ENCODE data around the gene VANGL2.
"Not testable (repeated sequence)": the region's sequence is repeated elsewhere in the genome, so short reads cannot be mapped to it uniquely, and the experiment has no call there.

VANGL2 gene

DNA sequence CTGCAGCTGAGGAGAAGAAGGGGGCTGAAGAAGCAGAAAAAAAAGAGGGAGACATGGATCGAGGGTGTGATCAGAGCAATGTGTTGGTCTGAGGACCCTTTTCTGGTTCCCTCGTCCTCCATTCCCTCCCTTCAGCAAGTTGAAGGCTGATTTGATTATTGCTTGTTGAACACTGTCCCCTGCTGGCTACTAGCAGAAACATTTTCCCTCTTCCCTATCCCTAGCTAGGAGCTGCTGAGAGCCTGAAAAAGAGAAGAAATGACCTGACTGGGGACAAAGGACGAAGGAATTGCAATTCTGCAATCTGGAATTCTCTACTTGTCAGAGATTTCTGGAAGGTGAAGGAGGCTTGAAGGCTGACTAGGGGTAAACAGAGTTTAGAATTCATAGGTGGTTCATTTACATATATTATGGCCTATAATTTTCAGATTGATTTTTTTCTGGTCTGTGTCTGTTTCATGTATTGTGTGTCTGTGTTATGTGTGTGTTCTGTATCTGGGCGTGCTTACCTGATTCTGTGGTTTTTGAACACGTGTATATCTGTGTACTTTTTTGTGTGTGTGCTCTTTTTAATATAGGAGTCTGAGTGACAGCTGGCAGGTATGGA is 23.7 kb upstream of the VANGL2 start:
- Histone ChIP-seq H3K9me3 (ENCODE audit: severe bottlenecking) (no peaks in the 10 kb centered on the region), H3K27me3 (ENCODE audit: insufficient read depth, low read depth, severe bottlenecking) (no peaks in the 10 kb centered on the region), H3K27ac (peak overlapping the region; percentile 87), H3K36me3 (no peaks in the 10 kb centered on the region), H3K4me3 (ENCODE audit: low read depth, low read length) (no peak overlapping the region)
- peak; percentile 79 for DNase-seq
- TF ChIP-seq, protein P1, sequence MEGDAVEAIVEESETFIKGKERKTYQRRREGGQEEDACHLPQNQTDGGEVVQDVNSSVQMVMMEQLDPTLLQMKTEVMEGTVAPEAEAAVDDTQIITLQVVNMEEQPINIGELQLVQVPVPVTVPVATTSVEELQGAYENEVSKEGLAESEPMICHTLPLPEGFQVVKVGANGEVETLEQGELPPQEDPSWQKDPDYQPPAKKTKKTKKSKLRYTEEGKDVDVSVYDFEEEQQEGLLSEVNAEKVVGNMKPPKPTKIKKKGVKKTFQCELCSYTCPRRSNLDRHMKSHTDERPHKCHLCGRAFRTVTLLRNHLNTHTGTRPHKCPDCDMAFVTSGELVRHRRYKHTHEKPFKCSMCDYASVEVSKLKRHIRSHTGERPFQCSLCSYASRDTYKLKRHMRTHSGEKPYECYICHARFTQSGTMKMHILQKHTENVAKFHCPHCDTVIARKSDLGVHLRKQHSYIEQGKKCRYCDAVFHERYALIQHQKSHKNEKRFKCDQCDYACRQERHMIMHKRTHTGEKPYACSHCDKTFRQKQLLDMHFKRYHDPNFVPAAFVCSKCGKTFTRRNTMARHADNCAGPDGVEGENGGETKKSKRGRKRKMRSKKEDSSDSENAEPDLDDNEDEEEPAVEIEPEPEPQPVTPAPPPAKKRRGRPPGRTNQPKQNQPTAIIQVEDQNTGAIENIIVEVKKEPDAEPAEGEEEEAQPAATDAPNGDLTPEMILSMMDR (IDR thresholded peaks at IDR 0.05; ENCODE audit: low read depth, low read length) = peak; percentile 99

DNA sequence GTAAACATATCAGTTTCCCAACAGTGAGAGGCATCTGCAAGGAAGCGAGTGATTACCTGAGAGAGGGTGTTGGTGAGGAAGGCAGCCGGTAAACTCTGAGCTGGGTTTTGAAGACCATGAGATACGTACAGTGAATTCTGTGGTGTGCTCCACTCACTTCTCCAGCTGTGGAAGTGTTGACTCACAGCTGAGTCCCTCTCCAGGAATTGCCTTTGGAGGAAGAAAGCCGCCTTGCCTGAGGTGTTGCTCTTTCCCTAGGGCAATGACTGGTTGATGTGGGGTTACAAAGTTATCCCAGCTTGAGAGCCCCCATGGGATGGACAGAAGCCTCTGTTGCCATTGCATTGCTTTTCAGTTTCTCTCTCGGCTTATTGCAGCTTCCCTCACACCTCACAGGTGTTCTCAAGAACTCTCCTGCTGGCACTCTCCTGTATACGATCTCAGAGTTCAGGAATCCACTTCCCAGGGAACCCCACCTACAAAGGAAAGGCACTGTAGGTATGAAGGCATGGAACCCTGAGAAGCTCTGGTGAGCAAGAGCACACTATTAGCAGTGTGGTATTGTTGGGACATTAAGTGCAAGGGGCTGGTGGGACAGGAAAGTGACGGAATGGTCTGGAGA is 22.7 kb upstream of the VANGL2 start:
- Histone ChIP-seq H3K36me3 (no peaks in the 10 kb centered on the region), H3K9me3 (ENCODE audit: severe bottlenecking) (no peaks in the 10 kb centered on the region), H3K4me3 (ENCODE audit: low read depth, low read length) (no peak overlapping the region), H3K27me3 (ENCODE audit: insufficient read depth, low read depth, severe bottlenecking) (no peaks in the 10 kb centered on the region), H3K27ac (no peak overlapping the region)
- DNase-seq = no peak
- TF ChIP-seq, protein P1 (IDR thresholded peaks at IDR 0.05; ENCODE audit: low read depth, low read length) = no peak

DNA sequence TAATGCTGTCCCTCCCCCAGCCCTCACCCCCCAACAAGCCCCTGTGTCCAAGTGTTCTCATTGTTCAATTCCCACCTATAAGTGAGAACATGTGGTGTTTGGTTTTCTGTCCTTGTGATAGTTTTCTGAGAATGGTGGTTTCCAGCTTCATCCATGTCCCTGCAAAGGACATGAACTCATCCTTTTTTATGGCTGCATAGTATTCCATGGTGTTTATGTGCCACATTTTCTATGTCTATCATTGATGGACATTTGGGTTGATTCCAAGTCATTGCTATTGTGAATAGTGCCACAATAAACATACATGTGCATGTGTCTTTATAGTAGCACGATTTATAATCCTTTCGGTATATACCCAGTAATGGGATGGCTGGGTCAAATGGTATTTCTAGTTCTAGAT is 15.6 kb upstream of the VANGL2 start:
- not testable (repeated sequence) for H3K4me3 ChIP-seq (ENCODE audit: low read depth, low read length); H3K27me3 ChIP-seq (ENCODE audit: insufficient read depth, low read depth, severe bottlenecking); H3K9me3 ChIP-seq (ENCODE audit: severe bottlenecking); H3K36me3 ChIP-seq; H3K27ac ChIP-seq; DNase-seq

DNA sequence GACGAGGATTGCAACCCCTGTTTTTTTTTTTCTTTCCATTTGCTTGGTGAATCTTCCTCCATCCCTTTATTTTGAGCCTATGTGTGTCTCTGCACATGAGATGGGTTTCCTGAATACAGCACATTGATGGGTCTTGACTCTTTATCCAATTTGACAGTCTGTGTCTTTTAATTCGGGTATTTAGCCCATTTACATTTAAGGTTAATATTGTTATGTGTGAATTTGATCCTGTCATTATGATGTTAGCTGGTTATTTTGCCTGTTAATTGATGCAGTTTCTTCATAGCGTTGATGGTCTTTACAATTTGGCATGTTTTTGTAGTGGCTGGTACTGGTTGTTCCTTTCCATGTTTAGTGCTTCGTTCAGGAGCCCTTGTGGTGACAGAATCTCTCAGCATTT is 12.0 kb upstream of the VANGL2 start:
- H3K27me3 ChIP-seq (ENCODE audit: insufficient read depth, low read depth, severe bottlenecking); H3K9me3 ChIP-seq (ENCODE audit: severe bottlenecking); H3K27ac ChIP-seq; DNase-seq; H3K4me3 ChIP-seq (ENCODE audit: low read depth, low read length); H3K36me3 ChIP-seq: not testable (repeated sequence)

DNA sequence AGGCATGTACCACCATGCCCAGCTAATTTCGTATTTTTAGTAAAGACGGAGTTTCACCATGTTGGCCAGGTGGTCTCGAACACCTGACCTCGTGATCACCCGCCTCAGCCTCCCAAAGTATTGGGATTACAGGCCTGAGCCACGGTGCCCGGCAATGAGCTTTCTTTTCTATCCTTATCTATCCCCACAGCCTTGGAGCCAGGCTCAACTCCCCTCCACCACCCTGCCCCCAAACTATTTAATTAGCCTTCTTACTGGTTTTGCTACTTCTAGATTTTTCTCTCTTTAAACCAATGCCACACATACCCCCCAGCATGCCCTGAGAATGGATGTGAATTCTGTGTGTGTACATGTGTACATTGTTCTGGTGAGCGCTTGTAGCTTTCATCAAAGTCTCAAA is 5.7 kb upstream of the VANGL2 start:
- no peak overlapping the region for H3K27ac ChIP-seq
- TF ChIP-seq, protein P1 (IDR thresholded peaks at IDR 0.05; ENCODE audit: low read depth, low read length) = no peak
- H3K4me3 ChIP-seq (ENCODE audit: low read depth, low read length) = no peak overlapping the region
- no peaks in the 10 kb centered on the region for H3K36me3 ChIP-seq
- H3K9me3 ChIP-seq (ENCODE audit: severe bottlenecking) = no peaks in the 10 kb centered on the region
- DNase-seq = no peak
- H3K27me3 ChIP-seq (ENCODE audit: insufficient read depth, low read depth, severe bottlenecking) = no peaks in the 10 kb centered on the region

DNA sequence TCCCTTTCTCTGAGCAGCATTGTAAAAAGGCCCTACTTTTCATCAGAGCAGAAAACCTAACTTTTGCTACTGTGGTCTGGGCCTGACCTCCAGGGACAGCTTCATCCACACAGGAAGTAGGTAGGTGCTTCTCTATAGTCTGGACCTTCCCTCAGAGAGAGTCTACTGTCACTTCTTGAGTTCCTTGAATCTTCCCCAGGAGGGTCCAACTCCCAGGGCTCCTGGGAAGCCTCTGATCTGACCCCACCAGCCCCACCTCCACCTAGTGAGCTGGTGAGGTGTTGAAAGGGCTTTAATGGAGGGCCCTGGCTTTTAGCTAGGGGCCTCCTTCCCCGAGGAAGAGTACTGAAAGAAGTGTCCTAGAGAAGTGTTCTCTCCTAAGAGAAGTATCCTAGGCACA is 2.7 kb upstream of the VANGL2 start:
- TF ChIP-seq, protein P1 (IDR thresholded peaks at IDR 0.05; ENCODE audit: low read depth, low read length) = no peak
- Histone ChIP-seq H3K9me3 (ENCODE audit: severe bottlenecking) (no peaks in the 10 kb centered on the region), H3K27me3 (ENCODE audit: insufficient read depth, low read depth, severe bottlenecking) (no peaks in the 10 kb centered on the region), H3K4me3 (ENCODE audit: low read depth, low read length) (no peak overlapping the region), H3K36me3 (peaks cover 8% of the 10 kb centered on the region), H3K27ac (no peak overlapping the region)
- no peak for DNase-seq

DNA sequence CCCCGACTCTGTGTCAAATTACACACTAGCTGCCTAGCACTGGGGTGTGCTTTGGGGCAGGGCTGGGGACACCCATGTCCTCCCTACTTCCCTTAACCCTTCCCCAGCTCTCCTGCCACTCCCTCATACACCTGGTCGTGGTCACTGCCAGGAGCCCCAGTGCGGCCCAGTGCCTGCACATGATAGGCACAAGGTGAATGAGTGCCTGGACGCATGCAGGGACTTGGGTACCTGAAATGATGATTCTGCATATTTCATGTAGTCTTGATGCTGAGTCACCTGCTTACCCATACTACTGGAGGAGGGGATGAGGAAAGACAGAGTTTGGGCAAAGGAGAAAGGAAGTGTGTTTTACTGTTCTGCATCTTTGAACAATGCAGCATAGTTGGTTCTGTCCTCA is 1.5 kb upstream of the VANGL2 start:
- H3K9me3 ChIP-seq (ENCODE audit: severe bottlenecking) = no peaks in the 10 kb centered on the region
- H3K27ac ChIP-seq = no peak overlapping the region
- H3K36me3 ChIP-seq = peaks cover 16% of the 10 kb centered on the region
- H3K27me3 ChIP-seq (ENCODE audit: insufficient read depth, low read depth, severe bottlenecking) = no peaks in the 10 kb centered on the region
- TF ChIP-seq, protein P1 (IDR thresholded peaks at IDR 0.05; ENCODE audit: low read depth, low read length) = no peak
- no peak overlapping the region for H3K4me3 ChIP-seq (ENCODE audit: low read depth, low read length)
- no peak for DNase-seq

Data from WERI-Rb-1 (cell line).